ENCODE data around the gene FNBP1. TPM values are rescaled to one million over a fixed set of nuclear protein-coding genes. Genes with fewer than 3 reads are reported as not detected.
"Not testable (repeated sequence)": the region's sequence is repeated elsewhere in the genome, so short reads cannot be mapped to it uniquely, and the experiment has no call there.

The FNBP1 gene
- total RNA-seq, 1 donor from 2014 or later, result 48.4 TPM

DNA sequence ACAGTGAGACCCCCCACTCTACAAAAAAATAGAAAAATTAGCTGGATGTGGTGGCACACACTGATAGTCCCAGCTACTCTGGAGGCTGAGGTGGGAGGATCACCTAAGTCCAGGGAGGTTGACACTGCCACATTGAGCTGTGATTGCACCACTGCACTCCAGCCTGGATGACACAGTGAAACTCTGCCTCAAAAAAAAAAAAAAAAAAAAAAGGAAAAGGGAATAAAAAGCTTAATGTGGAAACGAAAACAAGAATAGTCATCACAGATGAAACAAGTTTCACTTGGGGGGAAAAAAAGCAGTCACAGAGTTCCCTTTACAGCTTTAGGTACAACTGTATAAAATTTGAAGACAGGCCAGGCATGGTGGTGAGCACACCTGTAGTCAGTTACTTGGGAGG, 84.2 kb downstream of the FNBP1 start:
- H3K4me1 Mint-ChIP-seq, result peaks cover 31% of the 10 kb centered on the region
- H3K27me3 Mint-ChIP-seq (ENCODE audit: low read depth), result no peaks in the 10 kb centered on the region
- DNase-seq (ENCODE audit: low read depth, low spot score), result no peak
- H3K36me3 Mint-ChIP-seq (ENCODE audit: low read depth), result peaks cover 14% of the 10 kb centered on the region
- no peak overlapping the region for H3K27ac Mint-ChIP-seq (ENCODE audit: unreplicated experiment)
- TF ChIP-seq, protein P1, sequence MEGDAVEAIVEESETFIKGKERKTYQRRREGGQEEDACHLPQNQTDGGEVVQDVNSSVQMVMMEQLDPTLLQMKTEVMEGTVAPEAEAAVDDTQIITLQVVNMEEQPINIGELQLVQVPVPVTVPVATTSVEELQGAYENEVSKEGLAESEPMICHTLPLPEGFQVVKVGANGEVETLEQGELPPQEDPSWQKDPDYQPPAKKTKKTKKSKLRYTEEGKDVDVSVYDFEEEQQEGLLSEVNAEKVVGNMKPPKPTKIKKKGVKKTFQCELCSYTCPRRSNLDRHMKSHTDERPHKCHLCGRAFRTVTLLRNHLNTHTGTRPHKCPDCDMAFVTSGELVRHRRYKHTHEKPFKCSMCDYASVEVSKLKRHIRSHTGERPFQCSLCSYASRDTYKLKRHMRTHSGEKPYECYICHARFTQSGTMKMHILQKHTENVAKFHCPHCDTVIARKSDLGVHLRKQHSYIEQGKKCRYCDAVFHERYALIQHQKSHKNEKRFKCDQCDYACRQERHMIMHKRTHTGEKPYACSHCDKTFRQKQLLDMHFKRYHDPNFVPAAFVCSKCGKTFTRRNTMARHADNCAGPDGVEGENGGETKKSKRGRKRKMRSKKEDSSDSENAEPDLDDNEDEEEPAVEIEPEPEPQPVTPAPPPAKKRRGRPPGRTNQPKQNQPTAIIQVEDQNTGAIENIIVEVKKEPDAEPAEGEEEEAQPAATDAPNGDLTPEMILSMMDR (conservative IDR thresholded peaks at IDR 0.05), result no peak
- H3K4me3 Mint-ChIP-seq, result no peak overlapping the region
- no peaks in the 10 kb centered on the region for H3K9me3 Mint-ChIP-seq

DNA sequence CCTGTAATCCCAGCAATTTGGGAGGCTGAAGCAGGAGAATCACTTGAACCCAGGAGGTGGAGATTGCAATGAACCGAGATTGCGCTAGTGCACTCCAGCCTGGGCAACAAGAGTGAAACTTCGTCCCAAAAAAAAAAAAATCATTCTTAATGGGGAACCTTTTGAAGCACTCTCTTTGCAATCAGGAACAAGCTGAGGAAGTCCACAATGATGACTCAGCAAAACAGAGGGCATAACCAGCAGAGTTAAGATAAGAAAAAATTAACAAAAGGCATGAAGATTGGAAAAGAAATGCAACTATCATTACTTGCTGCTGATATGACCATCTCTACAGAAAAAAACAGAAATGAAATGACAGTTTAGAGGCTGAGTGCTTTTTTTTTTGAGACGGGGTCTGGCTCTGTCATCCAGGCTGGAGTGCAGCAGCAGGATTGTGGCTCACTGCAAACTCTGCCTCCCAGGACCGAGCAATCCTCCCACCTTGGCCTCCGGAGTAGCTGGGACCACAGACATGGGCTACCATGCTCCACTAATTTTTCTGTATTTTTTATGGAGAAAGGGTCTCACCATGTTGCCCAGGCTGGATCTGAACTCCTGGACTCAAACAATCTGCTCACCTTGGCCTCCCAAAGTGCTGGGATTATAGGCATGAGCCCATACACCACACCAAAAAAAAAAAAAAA, 88.0 kb downstream of the FNBP1 start:
- TF ChIP-seq, protein P1 (conservative IDR thresholded peaks at IDR 0.05), result no peak
- H3K36me3 Mint-ChIP-seq (ENCODE audit: low read depth), result peaks cover 14% of the 10 kb centered on the region
- H3K9me3 Mint-ChIP-seq, result no peaks in the 10 kb centered on the region
- peaks cover 5% of the 10 kb centered on the region for H3K4me1 Mint-ChIP-seq
- no peaks in the 10 kb centered on the region for H3K27me3 Mint-ChIP-seq (ENCODE audit: low read depth)
- H3K27ac Mint-ChIP-seq (ENCODE audit: unreplicated experiment), result no peak overlapping the region
- no peak for DNase-seq (ENCODE audit: low read depth, low spot score)
- no peak overlapping the region for H3K4me3 Mint-ChIP-seq

DNA sequence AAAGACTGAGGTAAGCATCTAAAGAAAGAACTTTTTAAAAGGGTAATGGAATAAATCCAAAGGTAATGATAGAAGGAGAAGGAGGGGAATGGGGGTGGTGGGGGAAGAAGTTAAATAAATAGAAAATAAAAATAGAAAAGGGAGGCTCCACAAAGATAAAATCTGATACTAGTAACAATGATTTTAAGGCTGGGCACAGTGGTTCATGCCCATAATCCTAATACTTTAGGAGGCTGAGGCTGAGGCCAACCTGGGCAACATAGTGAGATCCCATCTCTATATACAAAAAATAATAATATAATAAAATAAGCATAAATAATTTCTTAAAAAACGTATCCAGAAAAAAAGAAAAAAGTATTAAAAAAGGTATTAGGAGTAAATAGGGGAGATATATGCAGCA, 89.3 kb downstream of the FNBP1 start:
- Mint-ChIP-seq H3K4me1 (peaks cover 5% of the 10 kb centered on the region), H3K36me3 (ENCODE audit: low read depth) (peaks cover 9% of the 10 kb centered on the region)
- TF ChIP-seq, protein P1 (conservative IDR thresholded peaks at IDR 0.05), result no peak

DNA sequence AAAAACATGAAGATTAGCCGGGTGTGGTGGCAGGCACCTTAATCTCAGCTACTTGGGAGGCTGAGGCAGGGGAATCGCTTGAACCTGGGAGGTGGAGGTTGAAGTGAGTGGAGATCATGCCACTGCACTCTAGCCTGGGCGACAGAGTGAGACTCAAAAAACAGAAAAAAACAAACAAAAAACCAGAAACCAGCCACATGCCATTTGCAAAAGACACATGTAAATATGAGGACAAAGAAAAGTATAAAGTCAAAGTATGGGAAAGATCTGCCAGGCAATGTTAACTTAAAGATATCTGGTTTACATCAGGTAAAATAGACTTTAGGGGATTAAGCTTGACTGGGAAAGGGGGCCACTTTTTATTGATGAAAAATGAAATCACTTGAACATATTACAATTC, 90.7 kb downstream of the FNBP1 start:
- no peak for DNase-seq (ENCODE audit: low read depth, low spot score)
- Mint-ChIP-seq H3K9me3 (no peaks in the 10 kb centered on the region), H3K27me3 (ENCODE audit: low read depth) (no peaks in the 10 kb centered on the region), H3K4me3 (no peak overlapping the region), H3K4me1 (peaks cover 5% of the 10 kb centered on the region), H3K27ac (ENCODE audit: unreplicated experiment) (no peak overlapping the region), H3K36me3 (ENCODE audit: low read depth) (peaks cover 2% of the 10 kb centered on the region)
- TF ChIP-seq, protein P1 (conservative IDR thresholded peaks at IDR 0.05), result no peak

More for the DNA sequence above, 89.3 kb downstream of the FNBP1 start:
- Mint-ChIP-seq H3K27me3 (ENCODE audit: low read depth) (no peaks in the 10 kb centered on the region), H3K27ac (ENCODE audit: unreplicated experiment) (no peak overlapping the region), H3K9me3 (no peaks in the 10 kb centered on the region), H3K4me3 (no peak overlapping the region)
- no peak for DNase-seq (ENCODE audit: low read depth, low spot score)

DNA sequence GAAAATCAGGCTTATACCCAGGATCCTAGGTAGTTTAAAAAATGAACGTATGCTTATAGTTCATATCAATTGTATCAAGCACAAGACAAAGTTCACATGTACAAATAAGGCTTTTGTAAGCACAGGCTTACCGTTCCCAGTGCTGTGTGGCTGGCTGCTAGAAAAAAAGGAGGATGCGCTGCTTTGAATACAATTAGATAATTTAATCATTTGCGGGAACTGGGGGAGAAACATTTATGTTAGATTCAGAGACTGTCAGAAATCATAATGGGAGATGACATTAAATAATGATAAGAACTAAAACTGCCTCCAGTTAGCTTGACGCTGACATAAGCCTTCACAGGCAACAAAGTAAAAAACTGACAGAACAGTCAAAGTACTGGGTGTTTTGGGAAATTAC, 93.2 kb downstream of the FNBP1 start:
- H3K27ac Mint-ChIP-seq (ENCODE audit: unreplicated experiment), result no peak overlapping the region
- no peak for DNase-seq (ENCODE audit: low read depth, low spot score)
- H3K4me1 Mint-ChIP-seq, result peaks cover 10% of the 10 kb centered on the region
- H3K4me3 Mint-ChIP-seq, result no peak overlapping the region
- TF ChIP-seq, protein P1 (conservative IDR thresholded peaks at IDR 0.05), result no peak
- H3K27me3 Mint-ChIP-seq (ENCODE audit: low read depth), result no peaks in the 10 kb centered on the region
- no peaks in the 10 kb centered on the region for H3K36me3 Mint-ChIP-seq (ENCODE audit: low read depth)
- no peaks in the 10 kb centered on the region for H3K9me3 Mint-ChIP-seq

DNA sequence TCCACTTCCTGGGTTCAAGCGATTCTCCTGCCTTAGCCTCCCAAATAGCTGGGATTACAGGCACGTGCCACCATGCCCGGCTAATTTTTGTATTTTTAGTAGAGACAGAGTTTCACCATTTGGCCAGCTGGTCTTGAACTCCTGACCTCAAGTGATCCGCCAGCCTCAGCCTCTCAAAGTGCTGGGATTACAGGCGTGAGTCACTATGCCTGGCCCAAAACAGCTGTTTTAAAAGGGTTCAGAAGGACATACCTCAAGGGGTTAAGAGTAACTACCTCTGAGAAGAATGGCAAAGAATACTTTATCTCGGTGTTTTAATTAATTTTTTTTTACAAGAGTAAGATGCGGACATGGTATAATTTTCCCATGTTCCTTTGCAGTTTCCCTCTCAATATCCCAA, 94.4 kb downstream of the FNBP1 start:
- H3K27ac Mint-ChIP-seq (ENCODE audit: unreplicated experiment); H3K4me3 Mint-ChIP-seq; H3K27me3 Mint-ChIP-seq (ENCODE audit: low read depth); H3K9me3 Mint-ChIP-seq; H3K4me1 Mint-ChIP-seq; DNase-seq (ENCODE audit: low read depth, low spot score); H3K36me3 Mint-ChIP-seq (ENCODE audit: low read depth): not testable (repeated sequence)

Measured in neural crest cell (in vitro differentiated cells).